Left renal cortex interstitium (tissue), 4 donors: ENCODE data around the gene MRPL21. TPM values are rescaled to one million over a fixed set of nuclear protein-coding genes. Genes with fewer than 3 reads are reported as not detected.
"Not testable (repeated sequence)": the region's sequence is repeated elsewhere in the genome, so short reads cannot be mapped to it uniquely, and the experiment has no call there.

Experiments
- DNase-seq, 4 donors: peaks; one replicate each; pipeline ENCODE4 v3.0.0-alpha.2; 2013; ENCODE audit warnings: low read depth in 4 of 4, low spot score in 2 of 4, missing footprints in 1 of 4
- polyA plus RNA-seq, 4 donors: library from polyadenylated mRNA; unstranded; fragments of 120-200 nt; gene quantifications; one replicate each; pipeline ENCODE4 v1.2.1, GENCODE V29; 2013; ENCODE audit not compliant: insufficient read length in 4 of 4

MRPL21 gene
- polyA plus RNA-seq, 4 donors: 67.5 to 81.3 (median 76.1) TPM

DNA sequence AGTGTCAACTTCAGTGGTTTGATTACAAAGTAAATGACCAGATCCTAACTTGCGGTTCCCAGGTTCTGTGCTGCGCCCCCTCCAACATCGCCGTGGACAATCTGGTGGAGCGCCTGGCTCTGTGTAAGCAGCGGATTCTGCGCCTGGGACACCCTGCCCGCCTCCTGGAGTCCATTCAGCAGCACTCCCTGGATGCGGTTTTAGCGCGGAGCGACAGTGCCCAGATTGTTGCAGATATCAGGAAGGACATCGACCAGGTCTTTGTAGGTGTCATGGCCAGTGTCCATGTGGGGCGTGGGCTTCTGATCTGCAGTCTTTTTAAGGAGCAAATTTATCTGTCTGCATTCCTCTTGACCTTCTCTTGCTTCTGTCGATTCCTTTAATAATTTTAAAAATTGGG, 11.1 kb upstream of the MRPL21 start:
- no peak for DNase-seq

DNA sequence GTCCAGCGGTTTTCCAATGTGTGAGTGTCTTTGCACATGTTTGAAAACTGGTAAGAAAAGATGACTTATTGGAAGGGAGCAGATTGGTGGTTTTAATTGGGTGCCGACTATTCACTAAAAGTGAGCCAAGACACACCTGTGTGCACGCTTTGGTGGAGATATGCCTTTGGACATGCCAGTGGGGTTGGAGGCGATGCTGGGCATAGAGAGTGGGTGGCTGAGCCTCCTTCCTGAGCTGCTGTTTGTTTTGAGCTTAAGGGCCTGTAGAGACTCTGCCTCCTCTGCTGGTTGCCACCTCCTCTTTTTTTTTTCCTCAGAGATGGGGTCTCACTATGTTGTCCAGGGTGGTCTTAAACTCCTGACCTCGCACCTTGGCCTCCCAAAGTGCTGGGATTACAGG, 9.6 kb upstream of the MRPL21 start:
- no peak for DNase-seq

DNA sequence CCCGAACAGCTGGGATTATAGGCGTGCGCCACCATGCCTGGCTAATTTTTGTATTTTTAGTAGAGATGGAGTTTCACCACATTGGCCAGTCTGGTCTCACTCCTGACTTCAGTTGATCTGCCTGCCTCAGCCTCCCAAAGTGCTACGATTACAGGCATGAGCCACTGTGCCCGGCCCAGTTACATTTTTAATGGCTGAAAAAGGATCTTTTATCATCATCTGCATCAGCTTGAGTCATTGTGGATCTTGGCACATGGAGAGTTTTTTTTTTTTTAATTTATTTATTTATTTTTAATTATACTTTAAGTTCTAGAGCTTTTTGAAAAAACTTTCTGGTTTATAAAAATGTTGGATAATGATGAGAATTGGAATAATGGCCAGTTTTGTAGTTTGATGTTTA, 8.6 kb upstream of the MRPL21 start:
- no peak for DNase-seq

DNA sequence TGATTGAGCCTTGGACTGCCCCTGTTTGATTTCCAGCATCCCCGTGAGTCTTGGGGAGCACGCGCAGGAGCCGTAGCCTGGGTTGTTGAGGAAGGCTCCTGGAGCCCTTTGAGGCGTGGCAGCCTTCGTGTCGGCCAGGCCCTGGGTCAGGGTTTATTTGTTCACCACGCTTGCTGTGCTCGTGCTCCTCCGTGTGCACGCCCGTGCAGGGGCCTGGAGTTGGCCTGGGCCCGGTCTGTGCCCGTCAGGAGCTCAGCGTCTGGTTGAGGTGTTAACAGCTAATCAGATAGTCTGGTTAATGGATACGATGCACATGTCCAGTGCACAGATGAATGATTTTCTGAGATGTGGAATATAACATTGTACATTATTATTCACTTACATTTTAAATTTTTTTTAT, 8.1 kb upstream of the MRPL21 start:
- DNase-seq: no peak

DNA sequence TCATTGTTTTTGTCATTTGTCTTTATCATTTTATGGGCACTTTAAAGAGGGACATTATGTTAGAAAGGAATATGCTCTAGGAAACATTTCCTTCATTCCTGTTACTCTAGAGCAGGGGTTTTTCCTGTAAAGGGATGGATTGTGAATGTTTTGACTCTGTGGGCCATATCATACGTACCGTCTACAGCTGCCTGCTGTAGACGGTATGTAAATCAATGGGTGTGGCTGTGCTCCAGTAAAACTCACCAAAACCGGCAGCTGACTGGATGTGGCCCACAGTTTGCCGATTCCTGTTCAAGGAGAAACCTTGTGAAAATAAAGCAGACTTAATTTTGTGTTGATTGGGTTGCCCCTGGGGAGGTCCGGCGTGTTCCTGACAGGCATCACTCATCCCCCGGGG, 7.3 kb upstream of the MRPL21 start:
- no peak for DNase-seq

DNA sequence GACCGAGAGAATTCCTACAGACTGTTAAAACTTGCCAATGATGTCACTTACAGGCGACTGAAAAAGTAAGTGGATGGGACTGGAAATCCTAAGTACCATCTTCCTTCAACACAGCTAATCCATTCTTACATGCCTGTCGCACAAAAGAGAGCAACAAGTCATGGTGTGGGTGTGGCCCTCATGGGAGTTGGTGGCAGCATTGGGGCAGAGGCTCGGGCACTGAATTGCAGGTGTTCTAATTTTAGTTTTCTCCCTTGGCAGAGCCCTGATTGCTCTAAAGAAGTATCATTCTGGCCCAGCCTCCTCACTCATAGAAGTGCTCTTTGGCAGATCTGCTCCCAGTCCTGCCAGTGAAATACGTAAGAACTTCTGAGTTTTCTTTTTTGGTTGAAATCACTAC, 4.6 kb upstream of the MRPL21 start:
- DNase-seq: no peak

DNA sequence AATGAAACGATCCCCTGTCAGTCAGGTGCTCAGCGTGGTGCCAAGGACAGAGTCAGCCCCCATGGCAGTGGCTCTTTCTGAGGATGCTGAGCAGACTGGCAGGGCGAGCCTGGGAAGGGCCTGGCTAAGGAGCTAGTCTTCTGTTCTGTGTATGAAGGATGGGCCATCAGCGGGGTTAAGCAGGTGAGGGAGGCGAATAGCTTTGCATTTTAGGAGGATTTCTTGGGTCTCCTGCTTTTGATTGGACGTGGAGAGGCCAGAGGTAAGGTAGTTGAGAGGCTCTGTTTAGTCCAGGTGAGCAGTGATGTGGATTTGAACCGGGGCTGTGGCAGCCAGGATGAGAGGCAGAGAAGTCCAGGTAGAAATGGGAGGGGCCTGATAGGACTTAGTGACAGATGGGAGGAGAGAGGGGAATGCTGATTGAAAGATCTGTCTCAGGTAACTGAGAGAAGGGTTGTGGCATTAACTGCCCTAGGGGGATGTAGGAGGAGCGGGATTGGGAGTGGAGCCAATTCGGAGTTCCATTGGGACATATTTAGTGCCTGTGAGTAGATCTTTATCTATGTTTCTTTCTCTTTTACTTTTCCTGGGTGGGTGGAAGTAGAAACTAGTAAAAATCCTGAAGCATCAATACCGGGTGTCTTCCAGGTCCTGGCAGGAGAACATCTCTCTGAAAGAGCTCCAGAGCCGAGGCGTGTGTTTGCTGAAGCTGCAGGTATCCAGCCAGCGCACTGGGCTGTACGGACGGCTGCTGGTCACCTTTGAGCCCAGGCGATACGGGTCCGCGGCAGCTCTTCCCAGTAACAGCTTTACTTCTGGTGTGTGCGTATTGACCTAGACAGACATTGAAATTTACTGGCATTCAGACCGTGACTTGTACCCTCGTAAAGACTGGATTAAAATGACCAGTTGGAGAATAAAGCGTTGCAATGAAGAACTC, 2.1 kb upstream of the MRPL21 start:
- DNase-seq: no peak

DNA sequence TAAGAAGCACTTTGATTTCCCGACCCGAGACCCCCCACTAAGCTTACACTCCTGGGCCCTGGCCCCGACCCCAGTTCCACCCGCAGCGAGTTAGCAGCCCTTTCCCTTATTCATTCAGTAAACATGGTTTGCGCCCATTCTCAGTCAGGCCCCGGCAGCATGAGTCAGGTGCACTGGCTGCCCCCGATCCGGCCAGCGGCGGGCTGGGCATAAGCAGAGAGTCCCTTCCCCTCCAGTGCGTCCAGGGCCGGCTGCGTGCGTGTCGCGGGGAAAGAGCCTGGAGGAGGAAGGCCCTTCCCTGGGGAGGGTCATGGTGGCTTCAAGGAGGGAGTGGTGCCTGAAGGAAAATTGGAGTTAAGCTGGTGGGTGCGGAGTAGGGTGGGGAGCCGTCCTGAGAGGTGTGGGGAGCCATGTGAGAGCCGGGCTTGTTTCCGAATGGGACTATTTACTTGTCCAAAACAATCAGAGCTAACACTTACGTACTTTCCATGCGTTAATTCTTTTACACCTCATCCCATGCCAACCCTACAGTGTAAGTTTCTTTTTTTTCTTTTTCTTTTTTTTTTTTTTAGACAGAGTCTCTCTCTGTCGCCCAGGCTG, 716 bp upstream of the MRPL21 start:
- DNase-seq: peak in 1 of 4 donors; percentile 6

DNA sequence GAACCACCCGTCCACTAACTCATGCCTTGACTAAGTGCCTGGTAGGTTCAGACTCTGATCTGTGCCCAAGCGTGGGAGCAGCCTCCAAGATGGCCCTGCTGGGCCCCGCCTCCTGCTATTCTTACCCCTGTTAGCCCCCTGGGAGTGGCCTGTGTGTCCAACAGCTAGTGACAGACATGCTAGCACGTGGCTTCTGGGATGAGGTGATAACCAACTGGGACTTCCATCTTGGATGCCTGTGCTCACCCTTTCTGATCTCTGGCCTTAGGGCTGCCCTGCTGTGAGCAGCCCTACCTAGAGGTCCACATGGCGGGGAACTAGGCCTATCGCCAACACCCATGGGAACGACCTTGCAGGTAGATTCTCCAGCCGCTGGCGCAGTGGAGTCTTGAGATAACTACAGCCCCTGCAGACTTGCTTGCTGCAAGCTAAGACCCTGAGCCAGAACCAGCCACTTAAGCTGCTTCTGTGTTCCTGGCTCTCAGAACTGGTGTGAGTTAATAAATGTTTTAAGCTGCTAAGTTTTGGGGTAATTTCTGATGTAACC, 2.7 kb downstream of the MRPL21 start:
- DNase-seq: no peak

DNA sequence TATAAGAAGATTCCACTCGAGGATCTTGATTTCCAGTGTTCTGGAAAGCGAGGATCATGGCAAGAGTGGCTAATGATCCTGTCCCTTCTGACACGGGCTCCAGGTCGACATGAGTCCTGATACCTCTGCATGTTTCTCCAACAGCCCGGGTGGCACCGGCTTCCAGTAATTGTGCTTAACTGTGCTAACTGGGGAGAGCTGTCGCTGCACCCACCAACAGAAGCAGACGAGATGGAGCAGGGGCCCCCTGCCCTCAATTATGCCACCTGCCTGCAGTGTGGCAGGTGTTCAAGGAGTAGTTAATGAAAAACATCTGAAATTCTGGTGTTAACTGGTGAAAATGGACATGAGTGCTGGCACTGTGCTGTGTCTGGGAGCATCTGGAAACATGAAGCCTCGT, 6.2 kb downstream of the MRPL21 start:
- DNase-seq: no peak

DNA sequence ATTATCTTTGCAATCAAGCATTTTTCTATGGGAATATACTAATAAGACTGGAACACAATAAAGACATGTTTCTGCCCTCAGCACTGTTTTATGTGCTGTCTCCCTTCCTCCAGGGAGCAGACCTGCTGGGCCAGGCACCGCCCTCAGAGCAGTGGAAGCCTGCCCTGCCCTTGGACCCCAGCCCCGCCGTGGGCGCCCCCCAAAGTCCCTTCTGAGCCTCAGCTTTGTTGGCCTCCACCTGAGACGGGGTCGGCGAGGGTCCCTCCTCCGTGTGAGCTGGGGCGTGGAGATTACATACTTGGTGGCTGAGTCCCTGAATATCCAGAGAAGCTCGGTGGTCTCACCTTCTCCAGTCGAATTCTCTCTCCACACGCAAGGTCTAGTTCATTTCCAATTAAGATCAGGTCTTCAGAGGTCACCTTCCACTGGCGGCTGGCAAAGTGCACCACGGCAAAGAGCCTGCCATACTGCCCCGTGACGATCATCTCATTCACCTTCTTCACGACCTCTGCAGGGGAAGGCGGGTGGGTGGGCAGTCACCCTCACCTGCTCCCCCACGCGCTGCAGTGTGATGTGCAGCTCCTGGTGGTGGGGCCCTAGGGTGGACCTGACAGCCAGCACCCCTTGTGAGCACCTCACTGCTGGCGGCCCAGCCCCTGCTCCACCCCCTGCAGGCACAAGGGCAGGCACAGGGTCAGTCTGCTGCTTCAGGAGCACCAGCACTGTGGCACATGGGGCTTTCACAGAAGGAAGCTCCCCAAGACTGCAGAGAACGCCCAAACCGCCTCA, 7.3 kb downstream of the MRPL21 start:
- no peak for DNase-seq

DNA sequence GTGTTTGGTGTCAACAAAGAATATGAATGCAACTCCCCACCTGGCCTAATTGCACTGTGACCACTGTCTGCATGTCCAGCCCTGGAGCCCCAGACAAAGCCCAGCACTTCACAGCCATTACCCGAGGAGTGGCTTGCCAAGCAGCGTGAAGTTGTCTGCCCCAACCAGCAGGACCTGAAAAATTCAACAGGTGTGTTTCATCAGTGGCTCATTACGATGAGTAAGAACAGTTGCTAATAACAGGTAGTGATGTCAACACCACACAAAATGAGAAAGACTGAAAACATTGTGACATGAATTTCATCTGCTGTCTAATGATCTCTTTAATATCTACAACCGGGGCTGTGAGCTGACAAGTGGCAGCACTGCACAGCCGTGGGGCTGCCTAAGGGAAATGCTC, 10.3 kb downstream of the MRPL21 start:
- no peak for DNase-seq

DNA sequence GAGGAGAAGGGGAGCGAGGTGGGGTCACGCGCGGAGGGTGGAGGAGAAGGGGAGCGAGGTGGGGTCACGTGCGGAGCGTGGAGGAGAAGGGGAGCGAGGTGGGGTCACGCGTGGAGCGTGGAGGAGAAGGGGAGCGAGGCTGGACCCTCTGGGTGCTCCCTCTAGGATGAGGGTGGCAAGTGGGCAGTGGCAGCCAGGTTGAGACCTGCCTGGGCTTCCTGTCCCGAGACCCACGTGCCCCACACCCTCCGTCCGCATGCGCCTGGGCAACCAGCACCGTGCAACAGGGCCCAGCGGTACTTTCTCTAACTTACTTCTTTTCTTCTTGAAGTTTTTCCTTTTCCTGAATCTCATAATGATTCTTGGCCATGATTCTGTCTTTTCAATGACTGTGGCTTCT, 11.1 kb downstream of the MRPL21 start:
- no peak for DNase-seq

DNA sequence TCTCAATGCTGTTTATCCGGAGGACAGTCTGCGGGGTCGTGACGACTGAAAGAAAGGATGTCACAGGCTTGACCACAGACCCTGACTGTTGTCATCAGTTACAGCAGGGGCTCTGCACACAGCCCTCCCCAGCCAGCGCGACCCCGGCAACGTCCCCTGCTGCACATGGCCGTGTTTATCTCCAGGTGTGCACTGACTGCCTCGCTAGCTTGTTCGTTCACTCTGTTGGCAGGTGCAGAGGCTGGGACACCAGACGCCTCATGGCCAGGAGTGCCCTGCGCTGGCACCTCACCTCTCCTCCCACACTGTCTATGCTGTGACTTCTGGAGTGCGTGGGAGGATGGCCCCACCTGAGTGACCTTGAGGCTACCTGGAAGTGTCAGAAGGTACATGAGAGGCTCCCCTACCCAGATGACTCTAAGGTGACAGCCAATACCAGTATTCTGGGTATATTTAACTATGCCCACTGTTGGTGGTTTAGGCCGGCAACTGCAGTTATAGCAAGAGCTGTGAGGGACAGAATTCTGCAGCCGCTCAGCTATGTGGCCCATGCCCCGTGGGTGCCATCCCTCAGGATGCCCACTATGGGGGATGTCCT, 12.2 kb downstream of the MRPL21 start:
- no peak for DNase-seq

DNA sequence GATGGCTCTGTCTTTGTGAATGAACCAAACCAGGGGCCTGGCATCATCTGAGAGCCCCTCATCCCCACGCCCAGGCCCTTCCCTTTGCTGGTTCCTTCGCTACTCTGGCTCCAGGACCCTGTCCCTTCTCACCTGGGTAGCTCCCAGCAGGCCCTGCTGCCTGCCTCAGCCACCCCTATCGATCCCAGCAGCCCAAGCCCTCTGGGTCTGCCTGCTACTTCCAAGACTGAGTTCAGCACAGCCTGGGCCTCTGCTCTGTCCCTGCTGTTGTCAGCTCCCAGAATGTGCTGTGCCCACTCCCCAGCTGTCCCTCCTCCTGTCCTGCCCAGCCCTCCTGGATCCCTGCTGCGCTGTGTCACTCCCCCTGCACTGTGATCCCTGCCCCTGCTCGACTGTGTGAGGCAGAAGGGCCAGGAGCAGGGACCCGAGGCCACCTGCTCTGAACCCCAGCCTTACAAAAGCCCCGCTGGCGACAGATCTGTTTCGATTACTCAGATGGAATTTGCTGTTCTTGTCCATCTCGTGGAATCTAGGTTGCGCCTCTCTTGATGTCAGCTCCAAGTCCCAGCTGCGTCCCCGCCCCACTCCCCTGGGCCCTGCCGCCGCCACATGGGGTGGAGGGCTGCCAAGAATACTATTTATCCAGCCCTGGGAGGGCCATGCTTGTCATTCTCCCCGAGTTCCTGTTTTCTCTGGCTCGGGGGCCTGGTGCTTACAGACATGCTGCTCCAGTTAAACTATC, 13.0 kb downstream of the MRPL21 start:
- DNase-seq: peak in 1 of 4 donors; percentile 54

DNA sequence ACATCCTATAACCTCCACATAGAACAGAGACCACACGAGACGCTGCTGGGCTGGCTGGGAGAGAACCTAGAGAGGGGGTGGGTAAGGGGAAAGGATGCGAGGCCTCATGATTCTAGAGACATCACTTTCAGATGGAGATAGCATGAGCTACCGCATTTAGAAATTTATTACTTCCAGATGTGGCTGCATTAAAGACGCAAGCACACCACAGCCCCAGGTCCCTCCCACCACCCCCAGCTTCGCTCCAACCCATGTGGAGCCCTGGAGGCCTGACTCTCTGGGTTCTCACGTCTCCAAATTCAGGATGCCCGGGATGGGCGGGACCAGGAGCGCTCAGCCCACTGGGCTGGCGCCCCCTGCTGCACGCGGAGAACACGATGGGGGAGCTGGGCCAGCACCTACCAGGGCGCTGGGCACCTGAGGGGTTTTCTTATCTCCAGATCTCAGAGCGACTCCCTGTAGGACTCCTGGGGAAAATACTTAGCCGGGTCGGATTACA, 13.6 kb downstream of the MRPL21 start:
- peak in 1 of 4 donors; percentile 50 for DNase-seq

DNA sequence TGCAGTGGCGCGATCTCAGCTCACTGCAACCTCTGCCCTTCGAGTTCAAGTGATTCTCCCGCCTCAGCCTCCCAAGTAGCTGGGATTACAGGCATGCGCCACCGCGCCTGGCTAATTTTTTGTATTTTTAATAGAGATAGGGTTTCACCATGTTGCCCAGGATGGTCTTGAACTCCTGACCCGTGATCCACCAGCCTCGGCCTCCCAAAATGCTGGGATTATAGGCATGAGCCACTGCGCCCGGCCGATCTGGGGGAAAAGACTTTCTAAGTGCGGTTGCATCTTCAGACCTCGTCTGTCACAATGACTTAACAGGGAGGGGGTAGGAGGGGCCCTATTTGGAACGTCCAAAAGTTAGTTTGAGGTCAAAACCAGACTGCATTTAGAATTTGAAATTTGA, 18.8 kb downstream of the MRPL21 start:
- DNase-seq: not testable (repeated sequence)

DNA sequence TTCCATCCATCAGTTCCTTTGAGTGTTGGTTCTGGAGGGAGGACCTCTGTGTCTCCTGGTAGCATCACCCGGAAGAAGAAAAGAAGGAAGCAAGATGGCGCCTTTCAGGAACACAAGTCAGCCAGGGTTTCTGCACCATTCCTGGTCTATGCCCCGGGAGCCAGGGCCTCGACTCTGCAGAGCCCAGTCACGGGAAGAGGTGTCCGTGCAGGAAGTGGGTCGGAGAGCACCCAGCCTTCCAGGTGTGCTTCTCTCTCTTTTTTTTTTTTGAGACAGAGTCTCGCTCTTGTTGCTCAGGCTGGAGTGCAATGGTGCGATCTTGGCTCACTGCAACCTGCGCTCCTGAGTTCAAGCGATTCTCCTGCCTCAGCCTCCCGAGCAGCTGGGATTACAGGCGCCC, 21.2 kb downstream of the MRPL21 start:
- no peak for DNase-seq

DNA sequence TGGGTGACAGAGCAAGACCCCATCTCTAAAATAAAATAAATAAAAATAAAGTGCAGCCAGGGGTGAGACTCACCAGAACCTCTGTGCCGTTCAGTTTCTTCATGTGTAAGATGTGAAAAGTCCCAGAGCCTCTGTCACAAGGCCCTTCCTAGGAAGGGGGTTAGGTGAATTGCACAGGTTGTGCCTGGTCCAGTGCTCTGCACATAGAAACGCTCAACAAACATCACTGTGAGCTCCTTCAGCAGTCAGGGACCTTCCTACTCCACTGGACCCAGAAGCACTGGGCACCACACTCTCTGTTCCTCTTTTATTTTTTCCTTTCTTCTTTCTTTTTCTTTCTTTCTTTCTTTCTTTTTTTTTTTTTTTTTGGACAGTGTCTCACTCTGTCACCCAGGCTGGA, 22.3 kb downstream of the MRPL21 start:
- no peak for DNase-seq

DNA sequence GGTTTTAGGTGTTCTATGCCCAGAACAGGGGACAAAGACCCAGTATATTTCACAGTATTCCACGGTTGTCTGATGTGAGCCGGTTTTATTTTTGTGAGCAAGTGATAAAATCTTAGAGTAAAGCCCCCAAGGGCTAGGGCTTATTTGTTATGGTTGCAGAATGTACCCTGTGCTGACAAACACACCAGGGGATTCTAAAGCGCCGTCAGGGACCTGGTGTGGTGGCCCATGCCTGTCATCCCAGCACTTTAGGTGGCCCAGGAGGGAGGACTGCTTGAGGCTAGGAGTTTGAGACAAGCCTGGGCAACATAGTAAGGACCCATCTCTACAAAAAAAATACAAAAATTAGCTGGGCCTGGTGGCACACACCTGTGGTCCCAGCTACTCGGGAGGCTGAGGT, 22.8 kb downstream of the MRPL21 start:
- DNase-seq: no peak
